Measurements from ENCODE around the gene HTT. TPM values are rescaled to one million over a fixed set of nuclear protein-coding genes. Genes with fewer than 3 reads are reported as not detected.

The HTT gene
- total and polyA plus RNA-seq, 3 experiments from 2014 or later: 5.1 to 58.6 (median 54.7) TPM

DNA sequence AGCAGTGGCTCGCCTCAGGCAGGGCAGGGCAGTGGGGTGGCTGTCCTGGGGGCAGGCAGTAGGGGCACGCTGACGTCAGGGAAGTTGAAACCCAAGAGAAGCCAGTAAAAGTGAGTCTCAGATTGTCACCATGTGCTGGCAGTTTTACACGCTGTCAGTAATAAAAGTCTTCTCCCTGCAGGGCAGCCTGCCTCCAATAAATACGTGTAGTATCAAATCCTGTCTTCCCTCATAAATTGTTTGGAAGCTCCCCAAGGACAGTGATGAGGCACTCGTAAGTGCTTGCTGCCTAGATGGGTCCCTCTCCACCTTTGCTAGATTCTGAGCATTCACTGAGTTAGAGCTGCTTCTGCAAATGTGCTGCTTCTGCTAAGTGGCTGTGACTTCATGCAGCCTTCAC is 113.6 kb downstream of the HTT start:
- no peaks in the 10 kb centered on the region for H3K27me3 ChIP-seq (ENCODE audit: insufficient read depth, low read length, poor library complexity, severe bottlenecking)
- peaks cover 33% of the 10 kb centered on the region for H3K36me3 ChIP-seq (ENCODE audit: insufficient read depth, low read length)
- no peak overlapping the region for H3K27ac ChIP-seq (ENCODE audit: low read depth, low read length)
- CTCF ChIA-PET: no interaction called here
- no peak overlapping the region for H3K4me3 ChIP-seq (ENCODE audit: low read length)
- peaks cover 11% of the 10 kb centered on the region for H3K4me1 ChIP-seq (ENCODE audit: insufficient read depth, low read length)
- no peaks in the 10 kb centered on the region for H3K9me3 ChIP-seq (ENCODE audit: low read length)
- Mint-ChIP-seq H3K9me3 (no peaks in the 10 kb centered on the region), H3K4me1 (peaks cover 26 to 34% (median 29%) of the 10 kb centered on the region in 3 donors), H3K36me3 (peaks cover 35 to 76% (median 40%) of the 10 kb centered on the region in 3 donors), H3K4me3 (no peak overlapping the region), H3K27ac (no peak overlapping the region), H3K27me3 (no peaks in the 10 kb centered on the region)
- POLR2A ChIA-PET: no interaction called here
- DNase-seq: no peak

DNA sequence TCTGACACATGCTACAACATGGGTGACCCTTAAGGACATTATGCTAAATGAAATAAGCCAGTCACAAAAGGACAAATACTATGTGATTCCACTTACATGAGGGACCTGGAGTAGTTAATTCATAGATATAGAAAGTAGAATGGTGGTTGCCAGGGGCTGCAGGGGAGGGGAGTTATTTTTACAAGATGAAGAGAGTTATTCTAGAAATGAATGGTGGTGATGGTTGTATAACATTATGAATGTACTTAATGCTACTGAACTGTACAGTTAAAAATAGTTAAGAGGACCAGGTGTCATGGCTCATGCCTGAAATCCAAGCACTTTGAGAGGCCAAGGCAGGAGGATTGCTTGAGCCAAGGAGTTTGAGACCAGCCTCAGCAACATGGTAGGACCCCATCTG is 115.0 kb downstream of the HTT start:
- Mint-ChIP-seq H3K9me3 (no peaks in the 10 kb centered on the region), H3K27me3 (no peaks in the 10 kb centered on the region), H3K4me3 (no peak overlapping the region), H3K36me3 (peaks cover 23 to 66% (median 31%) of the 10 kb centered on the region in 3 donors), H3K4me1 (peaks cover 39 to 47% (median 42%) of the 10 kb centered on the region in 3 donors), H3K27ac (peak overlapping the region in 6 of 8 donors; percentile 34 to 85 (median 64))
- H3K27me3 ChIP-seq (ENCODE audit: insufficient read depth, low read length, poor library complexity, severe bottlenecking): no peaks in the 10 kb centered on the region
- no peak for DNase-seq
- CTCF ChIA-PET: interaction anchor here (0.7 kb wide), 1 partner anchor 22 kb away, joined by 3 read pairs; no protein-coding TSS in a partner anchor
- H3K36me3 ChIP-seq (ENCODE audit: insufficient read depth, low read length): peaks cover 33% of the 10 kb centered on the region
- H3K27ac ChIP-seq (ENCODE audit: low read depth, low read length): no peak overlapping the region
- POLR2A ChIA-PET: no interaction called here
- no peaks in the 10 kb centered on the region for H3K9me3 ChIP-seq (ENCODE audit: low read length)
- H3K4me3 ChIP-seq (ENCODE audit: low read length): no peak overlapping the region
- peaks cover 25% of the 10 kb centered on the region for H3K4me1 ChIP-seq (ENCODE audit: insufficient read depth, low read length)

GRCh38 chr4:3190549-3190948 is 116.1 kb downstream of the HTT start:
- POLR2A ChIA-PET: interaction anchor here (0.6 to 1.1 kb wide), 2 partner anchors 12 to 189 kb away, joined by 3 read pairs; no protein-coding TSS in a partner anchor

DNA sequence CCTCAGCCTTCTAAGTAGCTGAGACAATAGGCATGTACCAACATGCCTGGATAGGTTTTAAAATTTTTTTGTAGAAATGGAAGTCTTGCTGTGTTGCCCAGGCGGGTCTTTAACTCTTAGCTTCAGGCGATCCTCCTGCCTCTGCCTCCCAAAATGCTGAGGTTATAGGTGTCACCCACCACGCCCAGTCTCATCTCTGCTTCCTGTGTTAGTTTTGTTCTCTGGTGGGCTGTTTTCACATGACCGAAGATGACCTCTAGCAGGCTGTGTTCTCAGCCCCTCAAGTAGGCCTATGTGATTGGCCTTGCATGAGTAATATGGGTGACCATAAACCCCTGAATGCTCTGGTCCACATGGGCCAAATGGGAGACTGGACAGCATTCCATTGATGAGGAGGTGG is 117.7 kb downstream of the HTT start:
- Histone ChIP-seq H3K27me3 (ENCODE audit: insufficient read depth, low read length, poor library complexity, severe bottlenecking) (no peaks in the 10 kb centered on the region), H3K4me1 (ENCODE audit: insufficient read depth, low read length) (peaks cover 52% of the 10 kb centered on the region), H3K9me3 (ENCODE audit: low read length) (no peaks in the 10 kb centered on the region), H3K4me3 (ENCODE audit: low read length) (no peak overlapping the region), H3K36me3 (ENCODE audit: insufficient read depth, low read length) (peaks cover 25% of the 10 kb centered on the region), H3K27ac (ENCODE audit: low read depth, low read length) (peak overlapping the region; percentile 55)
- peaks cover 15 to 62% (median 24%) of the 10 kb centered on the region in 3 donors for H3K36me3 Mint-ChIP-seq
- DNase-seq: peak in 1 of 5 donors; percentile 39
- no peaks in the 10 kb centered on the region for H3K27me3 Mint-ChIP-seq
- H3K4me1 Mint-ChIP-seq: peaks cover 64 to 74% (median 69%) of the 10 kb centered on the region in 3 donors
- CTCF ChIA-PET: interaction anchor here (1.2 to 2.6 kb wide), 3 partner anchors 10 to 251 kb away, joined by 5 to 11 read pairs (median 10); no protein-coding TSS in a partner anchor
- peak overlapping the region; percentile 49 to 96 (median 88) for H3K27ac Mint-ChIP-seq
- no peaks in the 10 kb centered on the region for H3K9me3 Mint-ChIP-seq
- POLR2A ChIA-PET: no interaction called here
- peak overlapping the region in 6 of 7 donors; percentile 4 to 82 (median 62) for H3K4me3 Mint-ChIP-seq

More at GRCh38 chr4:3190549-3190948, 116.1 kb downstream of the HTT start:
- Mint-ChIP-seq H3K9me3 (no peaks in the 10 kb centered on the region), H3K4me3 (no peak overlapping the region), H3K27ac (peak overlapping the region in 2 of 8 donors; percentile 38 to 63), H3K27me3 (no peaks in the 10 kb centered on the region), H3K4me1 (peaks cover 50 to 58% (median 53%) of the 10 kb centered on the region in 3 donors), H3K36me3 (peaks cover 22 to 63% (median 32%) of the 10 kb centered on the region in 3 donors)
- H3K27me3 ChIP-seq (ENCODE audit: insufficient read depth, low read length, poor library complexity, severe bottlenecking): no peaks in the 10 kb centered on the region
- CTCF ChIA-PET: no interaction called here
- H3K9me3 ChIP-seq (ENCODE audit: low read length): no peaks in the 10 kb centered on the region
- H3K36me3 ChIP-seq (ENCODE audit: insufficient read depth, low read length): peaks cover 28% of the 10 kb centered on the region
- H3K4me1 ChIP-seq (ENCODE audit: insufficient read depth, low read length): peaks cover 36% of the 10 kb centered on the region
- DNase-seq: no peak
- no peak overlapping the region for H3K27ac ChIP-seq (ENCODE audit: low read depth, low read length)
- H3K4me3 ChIP-seq (ENCODE audit: low read length): no peak overlapping the region

DNA sequence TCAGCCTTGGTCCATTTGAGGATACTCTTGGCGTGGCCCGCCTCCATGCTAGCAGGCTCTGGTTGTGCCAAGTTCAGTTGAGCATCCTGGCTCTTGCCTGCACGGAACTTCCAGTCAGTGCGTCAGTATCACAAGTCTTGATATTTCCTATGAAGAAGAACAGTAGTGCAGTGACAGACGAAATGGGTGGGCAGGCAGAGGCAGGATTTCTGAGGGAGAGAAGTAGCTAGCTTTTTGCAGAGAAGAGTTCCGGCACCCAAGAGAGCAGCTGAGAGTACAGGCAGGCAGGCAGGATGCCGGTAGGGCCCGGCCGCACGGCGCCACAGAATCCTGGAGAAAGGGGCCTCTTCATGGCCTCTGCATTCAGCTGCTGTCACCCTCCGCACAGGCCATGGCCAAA is 118.3 kb downstream of the HTT start:
- H3K27ac ChIP-seq (ENCODE audit: low read depth, low read length): peak overlapping the region; percentile 55
- Mint-ChIP-seq H3K27ac (peak overlapping the region; percentile 6 to 92 (median 86)), H3K4me1 (peaks cover 70 to 81% (median 75%) of the 10 kb centered on the region in 3 donors), H3K9me3 (no peaks in the 10 kb centered on the region), H3K36me3 (peaks cover 11 to 56% (median 18%) of the 10 kb centered on the region in 3 donors), H3K27me3 (no peaks in the 10 kb centered on the region), H3K4me3 (peak overlapping the region in 2 of 7 donors; percentile 26 to 67)
- POLR2A ChIA-PET: no interaction called here
- no peaks in the 10 kb centered on the region for H3K9me3 ChIP-seq (ENCODE audit: low read length)
- CTCF ChIA-PET: interaction anchor here (0.7 to 2.6 kb wide), 6 partner anchors 10 to 250 kb away, joined by 3 to 11 read pairs (median 5); no protein-coding TSS in a partner anchor
- H3K4me1 ChIP-seq (ENCODE audit: insufficient read depth, low read length): peaks cover 59% of the 10 kb centered on the region
- no peaks in the 10 kb centered on the region for H3K27me3 ChIP-seq (ENCODE audit: insufficient read depth, low read length, poor library complexity, severe bottlenecking)
- peaks cover 21% of the 10 kb centered on the region for H3K36me3 ChIP-seq (ENCODE audit: insufficient read depth, low read length)
- DNase-seq: peak in 1 of 5 donors; percentile 15
- H3K4me3 ChIP-seq (ENCODE audit: low read length): no peak overlapping the region

DNA sequence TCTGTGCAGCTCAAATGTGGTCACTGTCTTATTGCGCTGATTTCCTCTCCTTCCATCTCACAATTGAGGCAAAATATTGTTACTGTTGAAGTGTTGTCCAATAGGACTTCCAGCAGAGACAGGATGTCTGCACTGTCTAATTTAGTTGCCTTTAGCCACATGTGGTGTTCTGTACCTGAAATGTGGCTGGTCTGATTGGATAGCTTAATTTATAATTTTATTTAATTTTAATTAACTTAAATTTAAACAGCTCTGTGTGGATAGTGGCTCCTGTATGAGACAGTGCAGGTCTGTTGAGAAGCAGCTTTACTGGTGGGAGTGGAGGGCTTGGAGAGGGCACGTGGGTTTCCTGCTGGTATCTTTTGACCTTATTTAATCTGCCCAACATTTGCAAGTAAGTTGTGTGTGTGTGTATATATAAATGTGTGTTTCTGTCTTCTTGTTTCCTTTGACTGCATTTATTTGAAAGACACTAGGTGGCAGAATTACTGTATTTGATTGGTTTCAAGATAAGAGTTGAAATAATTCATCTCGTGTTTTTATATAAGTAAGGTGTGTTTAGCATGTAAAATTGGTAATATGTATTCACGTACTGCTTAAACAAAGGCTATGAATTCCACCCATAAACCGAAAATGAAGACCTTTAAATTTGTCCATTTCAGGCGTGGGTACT is 119.2 kb downstream of the HTT start:
- POLR2A ChIA-PET: no interaction called here
- H3K27ac ChIP-seq (ENCODE audit: low read depth, low read length): no peak overlapping the region

DNA sequence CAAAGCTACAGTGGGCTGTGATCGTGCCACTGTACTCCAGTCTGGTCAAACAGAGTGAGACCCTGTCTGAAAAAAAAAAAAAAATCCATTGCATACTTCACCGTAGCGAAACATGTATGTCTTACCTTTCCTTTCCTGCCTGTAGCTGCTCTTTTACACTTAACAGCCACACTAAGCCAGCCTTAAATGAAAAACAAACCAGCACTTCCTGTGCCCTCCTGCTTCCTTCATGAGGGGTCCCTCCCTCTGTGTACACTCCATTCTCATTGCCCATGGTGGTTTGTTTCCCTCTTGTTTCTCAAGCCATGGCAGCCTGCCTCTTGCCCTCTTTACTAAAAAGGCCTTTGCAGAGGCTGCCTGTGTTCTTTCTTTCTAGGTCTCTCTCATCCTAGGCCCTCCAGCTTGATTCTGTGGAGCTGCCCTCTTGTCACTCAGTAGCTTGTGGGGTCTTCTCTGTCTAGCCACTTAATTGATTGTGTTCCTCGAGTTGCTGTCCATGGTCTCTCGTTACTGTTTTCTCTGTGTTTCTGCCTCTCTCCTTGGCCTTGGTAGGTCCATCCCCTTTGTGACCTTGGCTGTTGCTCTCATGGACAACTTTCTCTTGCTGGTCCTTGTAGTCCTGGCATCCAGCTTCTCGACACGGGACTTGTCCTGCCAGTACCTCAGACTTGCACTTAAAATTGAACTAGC is 122.3 kb downstream of the HTT start:
- H3K27ac ChIP-seq (ENCODE audit: low read depth, low read length): no peak overlapping the region
- no peaks in the 10 kb centered on the region for H3K27me3 Mint-ChIP-seq
- H3K27me3 ChIP-seq (ENCODE audit: insufficient read depth, low read length, poor library complexity, severe bottlenecking): no peaks in the 10 kb centered on the region
- peaks cover 80% of the 10 kb centered on the region for H3K4me1 ChIP-seq (ENCODE audit: insufficient read depth, low read length)
- peak overlapping the region; percentile 36 to 94 (median 78) for H3K27ac Mint-ChIP-seq
- H3K36me3 ChIP-seq (ENCODE audit: insufficient read depth, low read length): no peaks in the 10 kb centered on the region
- peak overlapping the region; percentile 32 for H3K4me3 ChIP-seq (ENCODE audit: low read length)
- H3K4me3 Mint-ChIP-seq: peak overlapping the region in 6 of 7 donors; percentile 49 to 79 (median 68)
- peaks cover 68 to 85% (median 76%) of the 10 kb centered on the region in 3 donors for H3K4me1 Mint-ChIP-seq
- CTCF ChIA-PET: interaction anchor here (0.7 to 1.4 kb wide), 2 partner anchors 55 to 60 kb away, joined by 3 read pairs; no protein-coding TSS in a partner anchor
- H3K36me3 Mint-ChIP-seq: peaks cover 4 to 46% (median 8%) of the 10 kb centered on the region in 3 donors
- peak in 2 of 5 donors; percentile 24 to 36 for DNase-seq
- no peaks in the 10 kb centered on the region for H3K9me3 Mint-ChIP-seq
- no peaks in the 10 kb centered on the region for H3K9me3 ChIP-seq (ENCODE audit: low read length)
- POLR2A ChIA-PET: no interaction called here

More for the DNA sequence above, 119.2 kb downstream of the HTT start:
- Histone ChIP-seq H3K4me3 (ENCODE audit: low read length) (no peak overlapping the region), H3K36me3 (ENCODE audit: insufficient read depth, low read length) (peaks cover 14% of the 10 kb centered on the region), H3K27me3 (ENCODE audit: insufficient read depth, low read length, poor library complexity, severe bottlenecking) (no peaks in the 10 kb centered on the region), H3K9me3 (ENCODE audit: low read length) (no peaks in the 10 kb centered on the region), H3K4me1 (ENCODE audit: insufficient read depth, low read length) (peaks cover 60% of the 10 kb centered on the region)
- Mint-ChIP-seq H3K27me3 (no peaks in the 10 kb centered on the region), H3K9me3 (no peaks in the 10 kb centered on the region), H3K4me1 (peaks cover 71 to 84% (median 81%) of the 10 kb centered on the region in 3 donors), H3K4me3 (peak overlapping the region in 4 of 7 donors; percentile 3 to 32 (median 8)), H3K27ac (peak overlapping the region in 7 of 8 donors; percentile 24 to 92 (median 67)), H3K36me3 (peaks cover 11 to 51% (median 12%) of the 10 kb centered on the region in 3 donors)
- CTCF ChIA-PET: interaction anchor here (0.7 to 2.6 kb wide), 12 partner anchors 8 to 687 kb away, joined by 3 to 11 read pairs (median 3); no protein-coding TSS in a partner anchor
- peak in 2 of 5 donors; percentile 31 to 36 for DNase-seq

Measured in CD8-positive, alpha-beta memory T cell (primary cell).